Right atrium auricular region (tissue), 2 donors: ENCODE results near the gene ENO4. TPM values are rescaled to one million over a fixed set of nuclear protein-coding genes. Genes with fewer than 3 reads are reported as not detected.

Experiments
- DNase-seq: peaks from one replicate; pipeline ENCODE4 v3.0.0-alpha.2; 2019; ENCODE audit warnings: low spot score
- H3K27ac ChIP-seq, 2 donors: fragments of 200-600 bp; sonication (generic); 1 replicate in 1 of 2; 2 replicates in 1 of 2; pipeline ENCODE4 v1.5.1; 2016 to 2019
- H3K27me3 ChIP-seq, 2 donors: fragments of 200-600 bp; sonication (generic); one replicate each; pipeline versions ENCODE4 v1.5.1 to v1.6.0; 2017 to 2019
- H3K36me3 ChIP-seq: fragments of 200-600 bp; sonication (generic); one replicate; pipeline ENCODE4 v1.5.1; 2016
- H3K4me1 ChIP-seq, 2 donors: fragments of 200-600 bp; sonication (generic); one replicate each; pipeline versions ENCODE4 v1.5.1 to v1.6.0; 2017 to 2019
- H3K4me3 ChIP-seq, 2 donors: fragments of 200-600 bp; sonication (generic); 1 replicate in 1 of 2; 2 replicates in 1 of 2; pipeline ENCODE4 v1.5.1; 2017 to 2019; ENCODE audit warnings: mild to moderate bottlenecking in 1 of 2, moderate library complexity in 1 of 2
- H3K9me3 ChIP-seq, 2 donors: fragments of 200-600 bp; sonication (generic); one replicate each; pipeline ENCODE4 v1.5.1; 2019
- total RNA-seq, 2 donors: library from RNA; depleted of rRNA; stranded (reverse); fragments of >200 nt; gene quantifications; one replicate each; pipeline ENCODE4 v1.1.0, GENCODE V29; 2016
- TF ChIP-seq, protein P1 (sequence below), 2 donors: fragments of 200-600 bp; sonication (generic); IDR thresholded peaks; one replicate each; pipeline ENCODE4 v1.5.1; 2019; ENCODE audit warnings: antibody characterized with exemption in 2 of 2

Gene ENO4
- total RNA-seq, 2 donors from 2014 or later = 0.15 TPM; not detected in 1

GRCh38 chr10:116825901-116826300 lies 23.4 kb upstream of the ENO4 start:
- Histone ChIP-seq H3K27ac (no peak overlapping the region), H3K27me3 (no peaks in the 10 kb centered on the region), H3K4me1 (peaks cover 0 to 5% of the 10 kb centered on the region in 2 donors), H3K4me3 (no peak overlapping the region), H3K36me3 (no peaks in the 10 kb centered on the region), H3K9me3 (no peaks in the 10 kb centered on the region)
- TF ChIP-seq, protein P1, sequence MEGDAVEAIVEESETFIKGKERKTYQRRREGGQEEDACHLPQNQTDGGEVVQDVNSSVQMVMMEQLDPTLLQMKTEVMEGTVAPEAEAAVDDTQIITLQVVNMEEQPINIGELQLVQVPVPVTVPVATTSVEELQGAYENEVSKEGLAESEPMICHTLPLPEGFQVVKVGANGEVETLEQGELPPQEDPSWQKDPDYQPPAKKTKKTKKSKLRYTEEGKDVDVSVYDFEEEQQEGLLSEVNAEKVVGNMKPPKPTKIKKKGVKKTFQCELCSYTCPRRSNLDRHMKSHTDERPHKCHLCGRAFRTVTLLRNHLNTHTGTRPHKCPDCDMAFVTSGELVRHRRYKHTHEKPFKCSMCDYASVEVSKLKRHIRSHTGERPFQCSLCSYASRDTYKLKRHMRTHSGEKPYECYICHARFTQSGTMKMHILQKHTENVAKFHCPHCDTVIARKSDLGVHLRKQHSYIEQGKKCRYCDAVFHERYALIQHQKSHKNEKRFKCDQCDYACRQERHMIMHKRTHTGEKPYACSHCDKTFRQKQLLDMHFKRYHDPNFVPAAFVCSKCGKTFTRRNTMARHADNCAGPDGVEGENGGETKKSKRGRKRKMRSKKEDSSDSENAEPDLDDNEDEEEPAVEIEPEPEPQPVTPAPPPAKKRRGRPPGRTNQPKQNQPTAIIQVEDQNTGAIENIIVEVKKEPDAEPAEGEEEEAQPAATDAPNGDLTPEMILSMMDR (IDR thresholded peaks at IDR 0.05) = no peak
- DNase-seq = no peak

- DNase-seq = no peak
- Histone ChIP-seq H3K27ac (no peak overlapping the region), H3K4me3 (no peak overlapping the region), H3K36me3 (no peaks in the 10 kb centered on the region), H3K27me3 (no peaks in the 10 kb centered on the region), H3K9me3 (no peaks in the 10 kb centered on the region), H3K4me1 (peaks cover 0 to 5% of the 10 kb centered on the region in 2 donors)
- TF ChIP-seq, protein P1 (IDR thresholded peaks at IDR 0.05) = no peak
Measured at GRCh38 chr10:116826803-116827202, 22.5 kb upstream of the ENO4 start.

- TF ChIP-seq, protein P1 (IDR thresholded peaks at IDR 0.05) = no peak
- no peaks in the 10 kb centered on the region for H3K36me3 ChIP-seq
- H3K4me1 ChIP-seq = peaks cover 0 to 8% of the 10 kb centered on the region in 2 donors
- DNase-seq = no peak
- no peaks in the 10 kb centered on the region for H3K27me3 ChIP-seq
- H3K4me3 ChIP-seq = no peak overlapping the region
- no peaks in the 10 kb centered on the region for H3K9me3 ChIP-seq
- H3K27ac ChIP-seq = no peak overlapping the region
Measured at GRCh38 chr10:116827214-116827671, 22.1 kb upstream of the ENO4 start.

- no peak overlapping the region for H3K27ac ChIP-seq
- TF ChIP-seq, protein P1 (IDR thresholded peaks at IDR 0.05) = no peak
- no peaks in the 10 kb centered on the region for H3K9me3 ChIP-seq
- H3K4me3 ChIP-seq = no peak overlapping the region
- H3K4me1 ChIP-seq = peaks cover 0 to 13% of the 10 kb centered on the region in 2 donors
- H3K27me3 ChIP-seq = no peaks in the 10 kb centered on the region
- no peak for DNase-seq
- H3K36me3 ChIP-seq = no peaks in the 10 kb centered on the region
Measured at GRCh38 chr10:116828116-116828515, 21.2 kb upstream of the ENO4 start.

GRCh38 chr10:116829711-116830110 lies 19.6 kb upstream of the ENO4 start:
- Histone ChIP-seq H3K36me3 (no peaks in the 10 kb centered on the region), H3K9me3 (no peaks in the 10 kb centered on the region), H3K27ac (no peak overlapping the region), H3K27me3 (no peaks in the 10 kb centered on the region), H3K4me1 (peaks cover 0 to 13% of the 10 kb centered on the region in 2 donors), H3K4me3 (no peak overlapping the region)
- TF ChIP-seq, protein P1 (IDR thresholded peaks at IDR 0.05) = no peak
- DNase-seq = no peak

DNA sequence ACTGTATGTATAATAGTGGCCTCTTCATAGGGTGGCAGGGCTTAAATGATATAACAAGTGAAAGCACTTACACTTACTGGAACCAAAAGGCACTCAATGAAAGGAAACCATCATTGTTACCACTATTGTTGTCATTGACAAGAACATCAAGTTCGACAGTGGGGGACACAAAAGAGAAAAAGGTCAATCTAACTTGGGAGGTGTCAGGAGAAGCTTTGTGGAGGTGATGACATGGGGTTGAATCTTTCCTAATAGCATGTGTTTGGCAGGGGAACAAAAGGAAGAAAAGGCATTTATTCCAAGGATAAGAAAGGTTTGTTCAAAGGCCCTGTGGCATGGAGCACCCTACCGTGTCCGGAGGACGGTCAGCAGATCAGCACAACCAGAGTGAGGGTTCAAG lies 18.2 kb upstream of the ENO4 start:
- Histone ChIP-seq H3K9me3 (no peaks in the 10 kb centered on the region), H3K4me3 (no peak overlapping the region), H3K36me3 (no peaks in the 10 kb centered on the region), H3K27me3 (no peaks in the 10 kb centered on the region), H3K27ac (peak overlapping the region; percentile 58 to 61), H3K4me1 (peaks cover 0 to 13% of the 10 kb centered on the region in 2 donors)
- TF ChIP-seq, protein P1 (IDR thresholded peaks at IDR 0.05) = no peak
- DNase-seq = no peak
